HG03469 (cell line): Measurements from ENCODE around the gene ARMH3.

Experiments used
- ATAC-seq: cut with Tn5 transposase; IDR thresholded peaks from one replicate; pipeline ENCODE4 v1.9.1; 2021; ENCODE audit warnings: mild to moderate bottlenecking, moderate library complexity, moderate number of reproducible peaks; ENCODE audit not compliant: unreplicated experiment

The ARMH3 gene

DNA sequence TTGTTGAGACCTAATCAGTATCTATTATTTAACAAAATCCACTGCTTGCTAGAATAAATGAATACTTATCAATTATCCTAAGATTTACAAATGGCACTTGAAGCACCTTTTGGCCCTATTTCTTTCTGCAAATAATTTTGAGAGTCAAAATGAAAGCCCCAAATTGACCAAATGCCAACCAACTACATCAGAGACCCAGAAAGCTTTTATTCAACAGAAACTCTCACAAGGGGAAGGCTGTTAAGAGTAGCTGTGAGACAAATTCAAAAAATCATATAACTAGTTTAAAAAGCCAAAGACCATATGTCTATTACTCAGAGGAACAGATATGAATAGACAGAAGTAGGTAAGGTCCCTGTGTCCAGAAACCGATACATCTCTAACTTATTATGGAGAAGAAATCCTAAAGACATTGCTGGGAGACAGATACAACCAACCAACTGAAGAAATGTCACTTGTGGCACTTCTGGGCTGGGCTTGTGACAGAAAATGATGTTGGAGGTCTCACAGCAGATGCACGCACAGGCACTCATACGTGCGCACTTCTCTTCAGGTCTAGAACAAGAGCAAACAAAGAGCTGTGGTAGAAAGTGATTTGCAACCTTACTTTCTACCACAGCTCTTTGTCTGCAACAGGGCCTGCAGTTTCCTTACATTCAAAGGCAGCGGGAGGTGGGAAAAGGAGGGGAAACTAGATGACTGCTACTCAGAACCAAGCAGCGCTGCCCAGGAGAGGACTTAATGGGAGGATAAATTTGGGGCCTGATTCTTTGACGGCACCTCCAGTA, 153.7 kb downstream of the ARMH3 start:
- no peak for ATAC-seq

DNA sequence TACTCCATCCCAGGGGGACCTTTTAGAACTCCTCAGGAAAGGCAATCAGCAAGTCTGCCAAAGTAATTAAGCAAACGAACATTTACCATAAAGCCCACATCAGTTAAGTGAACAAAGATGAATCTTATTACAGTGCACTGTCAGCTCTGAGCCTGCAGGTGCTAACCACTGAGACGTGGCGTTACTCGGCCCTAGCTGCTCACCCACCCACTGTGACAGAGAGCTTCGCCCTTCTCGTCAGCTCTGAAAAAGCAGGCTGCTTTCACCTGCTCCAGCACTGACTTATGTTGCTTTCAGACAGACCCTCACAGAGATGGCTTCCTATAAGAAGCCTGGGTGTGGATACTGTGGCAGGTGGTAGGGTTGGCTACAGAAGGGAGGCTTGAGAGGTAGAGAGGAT, 154.6 kb downstream of the ARMH3 start:
- ATAC-seq: no peak

DNA sequence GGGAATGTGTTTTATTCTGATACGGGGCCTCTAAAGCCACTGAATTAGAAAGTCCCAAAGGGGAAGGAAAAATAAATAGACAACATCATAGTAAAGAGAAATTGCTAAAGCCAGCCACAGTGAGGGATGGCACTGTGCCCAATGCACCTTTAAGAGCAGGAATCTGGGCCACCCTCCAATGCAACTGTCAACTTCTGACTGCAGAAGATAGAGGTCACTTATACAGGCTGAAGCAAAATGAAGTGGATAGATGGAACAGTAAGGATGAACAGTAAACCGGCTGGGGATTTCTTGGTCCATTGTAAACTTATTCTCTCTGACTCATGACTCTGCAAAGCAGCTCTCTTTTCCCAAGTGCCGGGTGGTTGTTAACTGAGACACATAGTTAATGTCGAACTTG, 158.3 kb downstream of the ARMH3 start:
- ATAC-seq: no peak

DNA sequence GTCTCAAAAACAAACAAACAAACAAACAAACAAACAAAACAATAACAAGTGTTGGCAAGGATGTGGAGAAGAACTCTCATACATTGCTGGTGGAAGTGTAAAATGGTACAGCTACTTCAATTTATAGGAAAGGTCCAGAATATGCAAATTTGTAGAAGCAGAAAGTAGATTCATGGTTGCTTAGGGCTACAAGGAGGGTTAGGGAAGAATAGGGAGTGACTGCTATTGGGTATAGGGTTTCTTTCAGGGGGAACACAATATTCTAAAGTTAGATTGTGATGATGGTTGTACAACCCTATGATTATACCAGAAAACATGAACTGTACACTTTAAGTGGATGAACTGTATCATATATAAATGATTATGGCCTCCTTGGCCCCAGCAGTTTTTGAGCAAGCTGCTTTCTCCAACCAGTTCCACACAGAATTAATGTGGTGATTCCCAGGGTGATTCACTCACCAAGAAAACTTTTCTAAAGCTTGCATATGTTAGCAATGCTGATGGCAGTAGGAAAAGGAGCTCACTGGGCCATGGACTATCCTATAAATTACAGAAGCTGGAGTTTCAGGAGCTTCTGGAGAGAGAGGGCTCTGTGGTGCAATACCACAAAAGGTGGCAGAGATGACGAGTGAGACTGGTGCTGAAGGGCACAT, 159.6 kb downstream of the ARMH3 start:
- no peak for ATAC-seq

DNA sequence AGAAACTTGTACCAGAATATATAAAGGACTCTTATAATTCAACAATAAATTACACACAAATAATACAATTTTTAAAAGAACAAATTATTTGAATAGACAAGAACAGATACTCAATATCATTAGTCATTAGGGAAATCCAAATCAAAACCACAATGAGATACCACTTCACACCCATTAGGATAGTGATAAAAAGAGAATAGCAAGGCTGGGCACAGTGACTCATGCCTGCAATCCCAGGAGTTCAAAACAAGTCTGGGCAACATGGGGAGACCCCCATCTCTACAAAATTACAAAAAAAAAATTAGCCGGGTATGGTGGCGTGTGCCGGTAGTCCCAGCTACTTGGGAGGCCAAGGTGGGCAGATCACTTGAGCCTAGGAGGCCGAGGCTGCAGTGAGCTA, 160.2 kb downstream of the ARMH3 start:
- no peak for ATAC-seq

DNA sequence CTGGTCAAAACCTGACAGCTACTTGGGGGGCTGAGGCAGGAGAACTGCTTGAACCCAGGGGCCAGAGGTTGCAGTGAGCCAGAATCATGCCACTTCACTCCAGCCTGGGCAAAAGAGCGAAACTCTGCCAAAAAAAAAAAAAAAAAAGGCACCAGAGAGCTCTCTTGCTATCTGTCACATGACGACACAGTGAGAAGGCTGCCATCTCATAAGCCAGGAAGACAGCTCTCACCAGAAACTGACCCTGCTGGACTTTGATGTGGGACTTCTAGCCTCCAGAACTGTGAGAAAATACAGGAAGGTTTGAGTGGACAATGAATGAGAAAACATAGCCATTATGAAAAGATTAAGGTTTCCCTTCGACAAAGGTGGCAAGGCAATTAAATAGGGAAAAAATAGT, 161.2 kb downstream of the ARMH3 start:
- ATAC-seq: no peak

DNA sequence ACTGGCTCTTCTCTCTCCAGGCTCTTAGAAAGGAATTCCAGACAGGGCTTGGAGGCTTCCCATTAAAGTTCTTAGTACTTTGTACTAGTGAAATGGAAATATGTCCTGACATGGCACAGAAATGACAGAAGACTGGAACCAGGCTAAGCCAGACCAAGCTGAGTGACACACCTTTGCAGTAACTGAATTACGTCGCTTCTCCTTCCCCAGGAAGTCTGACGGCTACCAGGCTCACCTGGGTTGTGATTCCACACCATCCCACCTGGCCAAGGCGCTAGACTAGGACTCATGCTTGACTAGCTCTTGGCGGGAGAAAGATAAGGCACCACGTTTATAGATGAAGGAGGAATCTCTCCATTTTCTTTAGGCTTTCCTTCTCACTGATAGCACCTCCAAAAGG, 161.7 kb downstream of the ARMH3 start:
- no peak for ATAC-seq

DNA sequence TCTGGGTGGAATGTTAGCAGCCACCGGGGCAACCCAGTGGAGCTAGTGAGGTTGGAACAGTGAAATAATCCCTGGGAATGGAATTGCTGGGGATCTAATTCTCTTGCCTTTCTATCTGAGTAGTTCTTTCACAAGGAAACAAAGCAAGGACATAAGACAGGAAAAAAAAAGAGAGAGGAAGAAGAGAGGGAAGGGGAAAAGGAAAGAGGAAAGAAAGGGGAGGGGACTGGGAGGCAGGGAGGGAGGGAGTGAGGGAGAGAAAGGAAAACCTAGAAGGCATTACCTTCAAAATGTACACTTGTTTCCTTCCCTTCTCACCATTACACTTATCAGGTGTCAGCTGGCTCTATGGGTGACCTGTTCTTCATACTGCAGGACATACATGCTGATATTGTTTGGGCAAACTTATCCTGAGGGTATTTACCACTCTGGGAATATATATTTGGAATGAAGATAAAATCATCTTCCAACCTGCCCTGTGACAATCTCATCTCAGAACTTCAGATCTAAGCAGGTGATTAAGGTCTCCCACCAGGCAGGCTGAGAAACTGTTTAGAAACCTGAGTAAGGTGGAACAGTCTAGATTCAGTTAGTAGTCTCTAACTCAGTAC, 162.4 kb downstream of the ARMH3 start:
- no peak for ATAC-seq

DNA sequence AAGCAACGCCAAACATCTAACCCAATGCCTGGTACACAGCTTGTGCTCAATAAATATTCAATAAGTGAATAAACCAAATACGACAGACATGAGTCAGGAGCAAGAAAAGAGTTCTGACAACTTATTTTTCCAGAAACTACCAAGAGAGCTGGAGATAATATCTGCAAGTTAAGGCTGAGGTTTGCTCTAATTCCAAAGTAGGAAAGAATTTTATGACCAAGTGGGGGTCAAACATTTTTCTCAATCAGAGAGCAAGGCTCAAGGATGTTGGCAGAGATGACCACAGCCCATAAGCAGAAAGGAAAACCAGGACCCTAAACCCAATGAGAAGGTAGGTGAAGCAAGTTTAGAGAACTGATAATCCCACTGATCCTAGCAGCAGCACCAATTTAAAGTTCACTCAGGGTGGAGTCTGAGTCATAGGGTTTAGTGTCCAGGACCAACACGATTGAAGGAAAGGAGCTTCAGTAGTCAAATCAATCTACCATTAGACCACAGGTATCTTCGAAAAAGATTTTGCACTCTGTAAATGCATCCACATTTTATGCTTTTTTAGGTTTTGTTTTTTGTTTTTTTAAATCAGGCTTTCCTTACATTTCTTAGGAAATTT, 163.1 kb downstream of the ARMH3 start:
- ATAC-seq: no peak

DNA sequence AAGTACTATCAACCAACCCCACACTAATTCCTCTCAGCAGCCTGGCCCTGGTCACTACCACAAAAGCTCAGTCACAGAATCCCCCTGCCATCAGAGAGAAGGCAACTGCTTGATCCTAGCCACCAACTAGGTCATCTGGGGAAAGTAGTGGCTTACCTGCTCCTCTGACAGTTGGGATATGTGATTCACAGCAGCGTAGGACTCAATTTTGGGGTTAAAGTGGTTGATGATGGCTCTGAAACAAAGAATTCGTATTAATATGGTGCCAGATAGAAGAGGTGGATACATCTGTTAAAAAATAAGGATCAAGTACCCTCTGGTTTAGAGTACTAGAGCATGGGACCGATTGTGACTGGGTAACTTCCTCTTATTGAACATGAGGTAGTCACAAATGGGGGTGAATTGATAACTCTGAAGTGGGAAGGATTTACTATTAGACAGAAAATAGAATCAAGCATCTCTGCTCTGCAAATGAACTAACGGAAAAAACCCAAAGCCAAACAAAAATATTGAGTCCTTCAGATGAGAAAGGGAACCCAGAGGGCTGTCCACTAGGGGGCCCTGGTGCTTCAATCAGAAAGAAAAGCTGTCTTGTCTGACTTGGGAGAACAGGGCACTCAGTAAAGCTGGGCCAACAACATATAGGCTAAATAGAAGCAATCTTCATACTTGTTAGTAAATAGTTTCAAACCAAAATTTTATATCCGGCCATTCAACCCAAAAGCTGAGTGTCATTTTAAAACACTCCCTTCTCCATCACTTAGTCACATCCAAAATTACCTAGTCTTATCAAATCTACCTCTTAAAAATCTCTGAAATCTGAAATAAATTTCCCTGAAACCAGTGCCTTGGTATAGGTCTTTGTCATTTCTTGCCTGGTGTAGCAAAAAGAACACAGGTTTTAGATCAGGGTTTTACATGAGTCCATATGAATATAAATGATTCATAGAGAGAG, 166.4 kb downstream of the ARMH3 start:
- ATAC-seq: no peak

DNA sequence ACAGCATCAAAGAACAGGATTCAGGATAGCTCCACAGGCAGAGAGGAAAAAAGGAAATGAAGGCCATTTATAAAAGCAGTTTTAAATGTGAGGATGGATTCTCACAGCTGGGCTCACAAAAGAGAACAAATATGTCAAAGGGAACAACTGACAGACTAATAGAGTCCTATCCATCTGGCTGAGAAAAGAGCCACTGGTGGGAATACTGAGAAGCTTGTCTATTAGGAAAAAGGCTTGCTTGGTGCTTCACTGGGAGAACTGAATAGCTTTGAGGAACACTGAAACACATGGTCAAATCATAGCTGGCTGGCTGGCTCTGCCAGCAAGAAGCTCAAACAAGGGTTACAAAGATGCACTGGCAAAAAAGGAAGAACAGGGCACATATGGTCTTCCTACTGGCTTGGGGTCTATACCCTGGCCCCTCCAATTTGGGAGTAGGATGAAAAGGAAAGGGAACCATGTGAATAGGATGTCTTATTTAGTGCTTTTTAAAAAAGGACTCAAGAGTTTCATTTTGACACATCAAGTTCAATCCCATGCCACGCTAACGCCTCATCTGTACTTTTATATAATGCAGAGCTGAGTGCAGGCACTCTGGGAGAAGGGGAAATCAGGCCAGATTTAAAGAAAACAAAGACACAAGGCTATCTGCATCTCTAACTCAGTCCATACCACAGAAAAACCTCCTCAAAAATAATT, 167.6 kb downstream of the ARMH3 start:
- no peak for ATAC-seq

DNA sequence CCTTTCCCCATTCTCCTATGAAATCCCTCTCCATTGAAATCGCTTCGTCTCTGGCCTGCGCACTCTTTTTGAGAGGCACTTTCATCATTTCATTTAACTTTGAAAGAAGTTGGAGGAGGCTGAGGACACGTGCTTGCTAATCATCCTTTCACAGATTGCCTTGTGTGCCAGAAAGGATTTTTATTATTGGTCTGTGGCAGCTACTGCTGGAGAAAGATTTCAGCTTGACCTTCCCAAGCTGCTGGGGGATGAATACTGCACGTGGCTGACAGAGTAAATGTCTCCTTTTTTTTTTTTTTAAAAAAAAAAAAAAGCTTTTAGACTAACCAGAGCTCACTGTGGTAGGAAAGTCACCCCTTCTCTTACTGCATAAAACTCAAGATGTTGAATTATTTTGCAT, 168.2 kb downstream of the ARMH3 start:
- no peak for ATAC-seq

DNA sequence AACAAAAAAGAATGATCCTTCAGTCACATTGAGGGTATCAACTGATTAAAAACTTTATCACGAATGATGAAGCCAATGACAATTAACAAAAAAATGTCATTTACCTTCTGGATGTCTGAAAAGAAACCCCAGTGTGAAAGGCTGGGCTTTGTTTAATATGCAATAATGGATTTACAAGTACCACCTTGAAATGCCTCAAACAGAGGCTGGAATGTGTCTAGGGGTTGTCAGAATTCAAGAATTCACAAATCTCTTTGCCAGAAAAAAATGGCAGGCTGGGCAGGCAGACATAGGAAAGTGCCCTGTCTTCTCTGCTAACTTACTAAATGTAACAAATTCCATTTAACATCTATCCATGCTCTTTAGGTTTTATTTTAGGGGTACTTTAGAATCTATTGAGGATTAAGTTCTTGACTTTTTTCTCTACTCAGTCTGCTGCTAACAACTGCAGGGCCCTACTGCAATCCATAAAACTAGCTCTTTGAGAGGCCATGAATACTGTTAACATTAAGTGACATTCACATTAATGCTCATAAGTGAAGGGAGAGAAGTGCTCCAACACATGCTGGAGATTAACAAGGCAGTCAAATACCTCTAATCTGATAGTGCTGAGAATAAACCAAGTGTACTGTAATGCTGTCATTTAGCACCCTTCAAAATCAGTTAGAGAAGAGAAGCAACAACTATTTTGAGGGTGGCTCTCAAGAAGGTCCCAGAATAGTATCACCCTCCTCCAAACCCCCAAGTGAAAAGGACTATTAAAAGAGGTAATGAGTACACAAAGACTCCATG, 169.3 kb downstream of the ARMH3 start:
- no peak for ATAC-seq

DNA sequence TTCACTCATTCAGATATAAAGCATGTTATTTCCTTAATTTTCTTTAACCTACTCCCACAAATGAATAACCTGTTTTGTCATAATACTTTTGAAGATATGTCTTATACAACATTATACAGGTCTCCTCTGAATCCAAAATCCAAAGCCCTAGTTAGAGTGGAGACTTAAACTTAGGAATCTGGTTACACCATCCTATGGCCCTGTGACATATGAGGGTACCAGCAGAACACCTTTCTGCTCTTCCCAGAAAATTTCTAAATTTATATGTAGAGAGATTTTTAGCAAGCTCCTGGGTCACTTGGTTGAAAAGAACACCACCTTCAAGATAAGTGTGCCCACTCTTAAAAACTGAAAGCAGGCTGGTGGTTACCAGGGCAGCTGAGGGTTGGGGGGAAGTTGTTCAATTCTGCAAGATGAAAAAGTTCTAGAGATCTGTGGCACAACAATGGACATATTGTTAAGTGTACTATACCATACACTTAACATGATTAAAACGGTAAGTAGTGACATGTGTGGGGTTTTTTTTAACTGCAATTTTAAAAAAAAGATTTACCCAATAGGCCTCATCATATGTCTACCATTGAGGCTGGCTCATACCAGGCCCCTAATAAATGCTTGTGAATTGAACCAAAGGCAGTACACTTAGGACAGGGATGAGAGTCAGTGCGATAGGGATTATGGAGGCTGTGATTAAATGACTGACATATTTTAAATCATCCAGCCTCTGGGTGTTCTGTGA, 174.8 kb downstream of the ARMH3 start:
- no peak for ATAC-seq

DNA sequence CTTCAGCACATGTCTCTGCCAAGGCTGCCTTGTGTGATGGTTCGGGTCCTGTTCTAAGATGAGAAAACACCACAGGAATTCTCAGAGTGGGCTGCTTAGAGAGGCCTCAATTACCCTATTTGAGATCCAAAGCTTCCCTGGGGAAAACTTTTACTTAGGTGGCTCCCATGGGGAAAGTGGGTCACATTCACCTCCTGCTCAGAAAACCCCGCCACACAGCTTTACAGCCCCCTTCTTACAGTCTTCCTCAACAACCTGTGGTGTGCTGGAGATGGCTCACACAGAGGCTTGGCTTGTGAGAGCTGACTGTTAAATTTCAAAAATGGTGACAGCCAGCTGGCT, 175.8 kb downstream of the ARMH3 start:
- ATAC-seq: no peak

DNA sequence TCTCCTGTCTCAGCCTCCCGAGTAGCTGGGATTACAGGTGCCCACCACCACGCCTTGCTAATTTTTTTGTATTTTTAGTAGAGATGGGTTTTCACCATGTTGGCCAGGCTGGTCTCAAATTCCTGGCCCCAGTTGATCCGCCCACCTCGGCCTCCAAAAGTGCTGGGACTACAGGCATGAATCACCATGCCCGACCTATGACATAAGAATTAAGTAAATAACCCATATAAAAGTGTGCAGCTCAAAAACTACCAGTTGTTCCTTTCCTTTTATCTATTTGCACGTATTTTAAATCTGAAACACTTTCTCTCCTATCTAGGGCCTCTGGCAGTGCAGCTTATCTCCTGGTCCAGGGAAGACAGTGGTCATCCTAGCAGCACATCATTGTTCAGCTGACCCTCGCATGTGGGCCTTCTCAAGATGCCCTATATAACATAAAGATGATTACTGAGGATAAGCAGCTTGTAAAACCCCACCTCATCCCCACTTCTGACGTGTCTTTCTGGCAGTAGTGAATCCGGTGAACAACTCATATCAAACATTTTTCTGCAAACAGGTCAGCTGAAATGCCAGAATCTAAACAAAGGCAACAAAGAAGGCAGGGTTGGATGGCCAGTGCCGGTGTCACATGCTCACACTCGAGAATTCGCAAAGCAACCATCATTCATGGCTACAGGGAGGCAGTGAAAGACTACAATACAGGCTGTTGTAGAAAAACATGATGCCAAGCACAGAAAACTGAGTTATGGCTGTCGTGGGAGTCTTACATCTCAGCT, 176.3 kb downstream of the ARMH3 start:
- ATAC-seq: no peak

DNA sequence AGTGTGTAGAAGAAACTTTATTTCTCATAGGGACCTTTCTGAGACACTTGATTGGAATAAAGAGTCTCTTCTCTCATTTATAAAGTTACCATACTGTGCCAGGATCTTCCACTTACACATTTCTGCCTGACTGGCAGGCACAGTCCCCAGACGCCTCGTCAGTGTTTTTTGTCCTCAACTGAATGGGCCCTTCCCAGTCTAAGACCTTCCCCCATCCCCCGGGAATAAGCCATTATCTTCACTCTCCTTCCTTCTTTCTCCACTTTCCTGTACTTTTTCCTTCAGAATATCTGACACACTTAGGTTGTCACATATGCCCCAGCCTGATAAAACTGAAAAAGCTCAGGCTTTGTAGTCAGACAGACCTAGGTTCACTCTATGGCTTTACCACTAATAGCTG, 177.1 kb downstream of the ARMH3 start:
- ATAC-seq: no peak
